Ammon's horn (tissue), 1 donor: ENCODE results near the gene CD99L2.
"Not testable (repeated sequence)": the region's sequence is repeated elsewhere in the genome, so short reads cannot be mapped to it uniquely, and the experiment has no call there.

ENCODE experiments used
- DNase-seq: peaks from one replicate; pipeline ENCODE4 v3.0.0-alpha.2; 2016; ENCODE audit warnings: low spot score

The CD99L2 gene

GRCh38 chrX:150856785-150857184 lies 41.7 kb downstream of the CD99L2 start:
- no peak for DNase-seq

GRCh38 chrX:150856101-150856500 lies 42.4 kb downstream of the CD99L2 start:
- no peak for DNase-seq

GRCh38 chrX:150854856-150855255 lies 43.6 kb downstream of the CD99L2 start:
- no peak for DNase-seq

- DNase-seq: no peak
These were observed 48.3 kb downstream of the CD99L2 start for GRCh38 chrX:150849996-150850720.

GRCh38 chrX:150849486-150849885 lies 49.0 kb downstream of the CD99L2 start:
- no peak for DNase-seq

GRCh38 chrX:150848914-150849365 lies 49.5 kb downstream of the CD99L2 start:
- no peak for DNase-seq

- DNase-seq: no peak
These were observed 51.4 kb downstream of the CD99L2 start for GRCh38 chrX:150847088-150847487.

- DNase-seq: no peak
These were observed 52.3 kb downstream of the CD99L2 start for GRCh38 chrX:150846130-150846529.

- no peak for DNase-seq
These were observed 53.4 kb downstream of the CD99L2 start for GRCh38 chrX:150845091-150845490.

GRCh38 chrX:150844016-150844415 lies 54.5 kb downstream of the CD99L2 start:
- DNase-seq: no peak

- no peak for DNase-seq
These were observed 56.2 kb downstream of the CD99L2 start for GRCh38 chrX:150842198-150842685.

- DNase-seq: no peak
These were observed 56.8 kb downstream of the CD99L2 start for GRCh38 chrX:150841456-150842197.

- no peak for DNase-seq
These were observed 60.6 kb downstream of the CD99L2 start for GRCh38 chrX:150837845-150838244.

- no peak for DNase-seq
These were observed 63.8 kb downstream of the CD99L2 start for GRCh38 chrX:150834695-150835094.

GRCh38 chrX:150833454-150834056 lies 64.9 kb downstream of the CD99L2 start:
- DNase-seq: no peak

GRCh38 chrX:150831863-150832262 lies 66.6 kb downstream of the CD99L2 start:
- DNase-seq: no peak

- no peak for DNase-seq
These were observed 69.7 kb downstream of the CD99L2 start for GRCh38 chrX:150828785-150829184.

- not testable (repeated sequence) for DNase-seq
These were observed 74.1 kb downstream of the CD99L2 start for GRCh38 chrX:150824352-150824751.

- not testable (repeated sequence) for DNase-seq
These were observed 74.6 kb downstream of the CD99L2 start for GRCh38 chrX:150823826-150824225.

- no peak for DNase-seq
These were observed 76.5 kb downstream of the CD99L2 start for GRCh38 chrX:150821971-150822370.

GRCh38 chrX:150813922-150814321 lies 84.5 kb downstream of the CD99L2 start:
- DNase-seq: no peak

GRCh38 chrX:150806827-150807226 lies 91.6 kb downstream of the CD99L2 start:
- DNase-seq: no peak

- DNase-seq: no peak
These were observed 92.7 kb downstream of the CD99L2 start for GRCh38 chrX:150805736-150806135.
